Progenitor cell of endocrine pancreas (in vitro differentiated cells): Measurements from ENCODE around the gene PATL2. TPM values are rescaled to one million over a fixed set of nuclear protein-coding genes. Genes with fewer than 3 reads are reported as not detected.

Experiments
- DNase-seq: peaks from one replicate; pipeline ENCODE4 v3.0.0; 2021; ENCODE audit warnings: low spot score; ENCODE audit not compliant: unreplicated experiment
- H3K27ac Mint-ChIP-seq: 2 replicates; pipeline ENCODE4 v1.8.0; 2021; ENCODE audit warnings: mild to moderate bottlenecking, moderate library complexity, mixed read lengths
- H3K27me3 Mint-ChIP-seq: 2 replicates; pipeline ENCODE4 v1.8.0; 2021; ENCODE audit warnings: mixed read lengths
- H3K36me3 Mint-ChIP-seq: 2 replicates; pipeline ENCODE4 v1.8.0; 2022; ENCODE audit warnings: mixed read lengths; ENCODE audit not compliant: insufficient read depth
- H3K4me1 Mint-ChIP-seq: 2 replicates; pipeline ENCODE4 v1.8.0; 2021; ENCODE audit warnings: low read depth, mixed read lengths
- H3K4me3 Mint-ChIP-seq: 2 replicates; pipeline ENCODE4 v1.8.0; 2021; ENCODE audit warnings: low read depth, mild to moderate bottlenecking, moderate library complexity, mixed read lengths
- H3K9me3 Mint-ChIP-seq: 2 replicates; pipeline ENCODE4 v1.8.0; 2021; ENCODE audit warnings: low read depth, mixed read lengths
- total RNA-seq: library from RNA; stranded (reverse); gene quantifications from 2 replicates; pipeline ENCODE4 v1.2.1, GENCODE V29; 2021
- TF ChIP-seq, protein P1 (sequence below): fragments of 200-600 bp; sonication (generic); IDR thresholded peaks from one replicate; pipeline ENCODE4 v1.5.0; 2021; ENCODE audit warnings: antibody characterized with exemption, mild to moderate bottlenecking; ENCODE audit not compliant: unreplicated experiment

PATL2 gene
- total RNA-seq, 1 donor from 2014 or later = not detected

DNA sequence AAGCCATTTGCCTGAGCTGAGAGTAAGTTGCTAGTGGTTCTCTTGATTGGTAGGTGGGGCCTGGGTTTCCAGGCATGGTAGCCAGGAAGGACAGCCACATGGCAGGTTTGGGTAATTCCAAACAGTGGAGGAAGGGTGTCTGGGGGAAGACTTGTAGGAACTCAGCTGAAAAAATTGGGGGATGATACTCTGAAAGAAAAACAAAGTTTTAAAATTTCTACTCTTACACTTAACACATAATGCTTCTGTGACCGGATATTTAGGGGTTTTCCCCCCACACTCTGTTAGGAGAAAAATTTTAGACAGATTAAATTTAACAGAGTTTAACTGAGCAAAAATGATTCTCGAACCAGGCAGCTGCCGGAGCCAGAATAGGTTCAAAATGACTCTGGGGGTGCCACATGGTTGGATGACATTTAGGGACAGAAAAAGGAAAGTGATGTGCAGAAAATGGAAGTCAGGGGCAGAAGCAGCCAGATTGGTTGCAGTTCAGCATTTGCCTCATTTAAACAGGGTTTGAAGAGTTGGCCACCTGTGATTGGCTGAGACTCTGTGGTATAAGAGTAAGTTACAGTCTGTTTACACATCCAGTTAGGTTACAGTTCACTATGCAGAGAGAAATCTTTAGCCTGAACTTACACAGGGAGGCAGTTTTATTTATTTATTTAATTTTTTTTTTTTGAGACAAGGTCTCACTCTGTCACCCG lies 8.3 kb upstream of the PATL2 start:
- Mint-ChIP-seq H3K4me1 (no peaks in the 10 kb centered on the region), H3K9me3 (no peaks in the 10 kb centered on the region), H3K27ac (no peak overlapping the region), H3K4me3 (no peak overlapping the region), H3K36me3 (peaks cover 7% of the 10 kb centered on the region), H3K27me3 (no peaks in the 10 kb centered on the region)
- no peak for DNase-seq
- TF ChIP-seq, protein P1, sequence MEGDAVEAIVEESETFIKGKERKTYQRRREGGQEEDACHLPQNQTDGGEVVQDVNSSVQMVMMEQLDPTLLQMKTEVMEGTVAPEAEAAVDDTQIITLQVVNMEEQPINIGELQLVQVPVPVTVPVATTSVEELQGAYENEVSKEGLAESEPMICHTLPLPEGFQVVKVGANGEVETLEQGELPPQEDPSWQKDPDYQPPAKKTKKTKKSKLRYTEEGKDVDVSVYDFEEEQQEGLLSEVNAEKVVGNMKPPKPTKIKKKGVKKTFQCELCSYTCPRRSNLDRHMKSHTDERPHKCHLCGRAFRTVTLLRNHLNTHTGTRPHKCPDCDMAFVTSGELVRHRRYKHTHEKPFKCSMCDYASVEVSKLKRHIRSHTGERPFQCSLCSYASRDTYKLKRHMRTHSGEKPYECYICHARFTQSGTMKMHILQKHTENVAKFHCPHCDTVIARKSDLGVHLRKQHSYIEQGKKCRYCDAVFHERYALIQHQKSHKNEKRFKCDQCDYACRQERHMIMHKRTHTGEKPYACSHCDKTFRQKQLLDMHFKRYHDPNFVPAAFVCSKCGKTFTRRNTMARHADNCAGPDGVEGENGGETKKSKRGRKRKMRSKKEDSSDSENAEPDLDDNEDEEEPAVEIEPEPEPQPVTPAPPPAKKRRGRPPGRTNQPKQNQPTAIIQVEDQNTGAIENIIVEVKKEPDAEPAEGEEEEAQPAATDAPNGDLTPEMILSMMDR = no peak

DNA sequence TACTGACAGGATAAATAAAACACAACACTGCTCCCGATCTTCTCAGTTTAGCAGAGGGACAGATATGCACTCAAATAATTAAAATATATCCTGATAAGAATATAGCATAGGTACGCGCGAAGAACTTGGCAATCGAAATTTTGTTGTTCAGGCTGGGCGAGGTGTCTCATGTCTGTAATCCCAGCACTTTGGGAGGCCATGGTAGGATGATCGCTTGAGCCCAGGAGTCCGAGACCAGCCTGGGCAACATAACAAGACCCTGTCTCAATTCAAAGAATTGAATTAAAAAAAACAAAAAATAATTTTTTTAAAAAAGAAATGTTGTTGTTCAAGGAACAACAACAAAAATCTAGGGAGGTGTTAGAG lies 7.8 kb upstream of the PATL2 start:
- H3K36me3 Mint-ChIP-seq = peaks cover 7% of the 10 kb centered on the region
- no peak overlapping the region for H3K4me3 Mint-ChIP-seq
- H3K9me3 Mint-ChIP-seq = no peaks in the 10 kb centered on the region
- H3K4me1 Mint-ChIP-seq = no peaks in the 10 kb centered on the region
- DNase-seq = no peak
- H3K27ac Mint-ChIP-seq = no peak overlapping the region
- H3K27me3 Mint-ChIP-seq = no peaks in the 10 kb centered on the region
- TF ChIP-seq, protein P1 = no peak

DNA sequence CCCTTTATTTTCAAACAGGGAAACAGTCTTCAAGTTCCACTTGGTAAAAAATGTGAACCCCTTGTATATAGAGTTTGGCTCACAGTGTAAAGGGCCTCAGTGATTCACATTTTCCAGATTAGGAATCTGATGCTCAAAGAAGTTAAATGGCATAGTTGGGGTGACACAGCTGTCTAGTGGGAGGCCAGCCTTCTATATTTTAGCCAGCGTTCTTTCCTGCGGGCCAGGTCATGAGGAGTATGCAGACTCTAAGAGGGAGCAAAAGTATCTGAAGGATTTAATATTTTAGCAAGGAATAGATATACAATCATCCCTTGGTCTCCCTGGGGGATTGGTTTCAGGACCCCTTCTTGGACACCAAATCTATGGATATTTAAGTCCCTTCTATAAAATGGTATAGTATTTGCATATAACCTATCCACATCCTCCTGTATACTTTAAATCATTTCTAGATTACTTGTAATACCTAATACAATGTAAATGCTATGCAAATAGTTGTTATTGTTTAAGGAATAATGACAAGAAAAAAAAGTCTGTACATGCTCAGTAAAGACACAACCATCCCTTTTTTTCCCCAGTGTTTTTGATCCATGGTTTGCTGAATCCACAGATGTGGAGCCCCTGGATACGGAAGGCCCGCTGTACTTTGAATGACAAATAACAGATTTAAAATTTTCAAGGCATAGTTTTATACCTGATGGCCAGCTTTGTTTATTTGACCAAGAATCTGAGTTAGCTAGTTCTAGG lies 7.2 kb upstream of the PATL2 start:
- H3K4me3 Mint-ChIP-seq = no peak overlapping the region
- DNase-seq = no peak
- H3K9me3 Mint-ChIP-seq = no peaks in the 10 kb centered on the region
- peaks cover 2% of the 10 kb centered on the region for H3K27me3 Mint-ChIP-seq
- TF ChIP-seq, protein P1 = no peak
- H3K4me1 Mint-ChIP-seq = no peaks in the 10 kb centered on the region
- H3K36me3 Mint-ChIP-seq = peaks cover 7% of the 10 kb centered on the region
- no peak overlapping the region for H3K27ac Mint-ChIP-seq

DNA sequence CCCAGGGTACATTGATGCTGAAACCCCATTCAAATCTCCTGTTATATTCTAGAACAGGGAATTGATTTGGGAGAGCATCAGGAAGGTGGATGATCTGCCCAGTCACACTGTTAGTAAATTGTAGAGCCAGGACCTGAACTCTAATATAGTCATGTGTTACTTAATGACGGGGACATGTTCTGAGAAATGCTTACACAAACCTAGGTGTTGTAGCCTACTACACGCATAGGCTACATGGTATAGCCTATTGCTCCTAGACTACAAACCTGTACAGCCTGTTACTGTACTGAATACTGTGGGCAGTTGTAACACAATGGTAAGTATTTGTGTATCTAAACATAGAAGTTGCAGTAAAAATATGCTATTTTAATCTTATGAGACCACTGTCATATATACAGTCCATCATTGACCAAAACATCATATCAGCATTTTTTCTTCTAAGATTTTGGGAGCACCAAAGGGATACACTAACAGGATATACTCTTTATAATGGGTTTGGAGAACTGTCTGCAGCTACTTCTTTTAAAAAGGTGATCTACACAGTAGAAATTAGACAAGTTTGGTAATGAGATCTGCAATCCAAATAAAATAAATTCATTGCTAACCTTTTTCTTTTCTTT lies 6.0 kb upstream of the PATL2 start:
- DNase-seq = no peak
- TF ChIP-seq, protein P1 = no peak
- no peak overlapping the region for H3K4me3 Mint-ChIP-seq
- no peaks in the 10 kb centered on the region for H3K9me3 Mint-ChIP-seq
- peaks cover 6% of the 10 kb centered on the region for H3K27me3 Mint-ChIP-seq
- no peak overlapping the region for H3K27ac Mint-ChIP-seq
- peaks cover 2% of the 10 kb centered on the region for H3K4me1 Mint-ChIP-seq
- peaks cover 7% of the 10 kb centered on the region for H3K36me3 Mint-ChIP-seq

DNA sequence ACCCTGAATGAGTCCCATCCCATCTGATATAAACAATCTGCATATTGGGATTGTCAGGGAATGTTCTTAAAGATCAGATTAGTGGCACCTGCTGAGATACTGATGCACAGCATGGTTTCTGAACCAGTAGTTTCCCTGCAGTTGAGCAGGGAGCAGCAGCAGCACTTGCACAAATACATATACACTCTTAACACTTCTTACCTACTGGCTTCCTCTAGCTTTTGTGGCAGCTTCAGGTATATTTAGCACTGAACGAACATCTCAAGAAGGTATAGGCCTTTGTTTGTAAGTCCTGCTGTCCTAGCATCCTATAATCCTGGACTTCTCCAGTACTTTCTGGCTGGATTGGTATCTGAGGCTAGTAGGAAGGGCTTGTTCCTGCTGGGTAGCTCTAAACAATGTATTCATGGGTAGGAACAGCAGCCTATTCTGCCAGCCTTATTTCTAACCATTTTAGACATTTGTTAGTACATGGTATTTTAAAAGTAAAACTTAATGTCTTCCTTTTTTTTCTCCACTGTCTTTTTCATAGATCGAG lies 4.7 kb upstream of the PATL2 start:
- H3K27ac Mint-ChIP-seq = no peak overlapping the region
- peaks cover 7% of the 10 kb centered on the region for H3K36me3 Mint-ChIP-seq
- TF ChIP-seq, protein P1 = no peak
- no peak overlapping the region for H3K4me3 Mint-ChIP-seq
- peaks cover 4% of the 10 kb centered on the region for H3K4me1 Mint-ChIP-seq
- peaks cover 7% of the 10 kb centered on the region for H3K27me3 Mint-ChIP-seq
- DNase-seq = no peak
- H3K9me3 Mint-ChIP-seq = no peaks in the 10 kb centered on the region
